Thyroid gland (tissue), 4 donors: Measurements from ENCODE around the gene ATG9B. TPM values are rescaled to one million over a fixed set of nuclear protein-coding genes. Genes with fewer than 3 reads are reported as not detected.
A peak's percentile ranks its signal among the peaks of the same experiment; 100 is the strongest.

ENCODE experiments used
- DNase-seq, 2 donors: peaks; one replicate each; pipeline ENCODE4 v3.0.0-alpha.2; 2019
- H3K27ac ChIP-seq, 3 donors: fragments of 200-600 bp; sonication (generic); 1 replicate in 2 of 3; 2 replicates in 1 of 3; pipeline ENCODE4 v1.5.1; 2016 to 2019; ENCODE audit warnings: mild to moderate bottlenecking in 1 of 3, moderate library complexity in 1 of 3
- H3K27me3 ChIP-seq: fragments of 200-600 bp; sonication (generic); one replicate; pipeline ENCODE4 v1.5.1; 2019
- H3K36me3 ChIP-seq, 2 donors: fragments of 200-600 bp; sonication (generic); one replicate each; pipeline ENCODE4 v1.5.1; 2016 to 2019
- H3K4me1 ChIP-seq, 2 donors: fragments of 200-600 bp; sonication (generic); one replicate each; pipeline ENCODE4 v1.5.1; 2017 to 2019
- H3K4me3 ChIP-seq, 3 donors: fragments of 200-600 bp; sonication (generic); replicated peaks in 1 of 3; 1 replicate in 2 of 3; 2 replicates in 1 of 3; pipeline ENCODE4 v1.5.1; 2016; ENCODE audit warnings: mild to moderate bottlenecking in 1 of 3
- H3K9me3 ChIP-seq: fragments of 200-600 bp; sonication (generic); one replicate; pipeline ENCODE4 v1.5.1; 2017
- POLR2A ChIP-seq, 2 donors: fragments of 450-650 bp; IDR thresholded peaks; one replicate each; pipeline ENCODE4 v1.6.1; 2017; ENCODE audit warnings: antibody characterized with exemption in 2 of 2, mild to moderate bottlenecking in 2 of 2, moderate library complexity in 1 of 2
- WGBS, 2 donors: methylation state at CpG; one replicate each; pipeline ENCODE4 v1.1.5; 2017; 5-methylcytosine and 5-hydroxymethylcytosine counted together
- intact Hi-C: fragments of 100-400 bp; cut with DNase I; formaldehyde crosslinking; loops from one replicate; pipeline ENCODE4 v1.15.1; 2023
- total RNA-seq, 4 donors: library from RNA; depleted of rRNA; stranded (reverse); fragments of >200 nt; gene quantifications; one replicate each; pipeline ENCODE4 v1.2.3, GENCODE V29; 2016
- TF ChIP-seq, protein P1 (sequence below), 6 experiments: fragments of 200-600 bp in 3 of 6; fragments of 450-650 bp in 3 of 6; sonication (generic) in 3 of 6; IDR thresholded peaks; one replicate each; pipeline ENCODE4 v1.5.1; 2016 to 2019; ENCODE audit warnings: antibody characterized with exemption in 6 of 6, mild to moderate bottlenecking in 2 of 6, inconsistent platforms in 1 of 6, moderate library complexity in 1 of 6

ATG9B gene
- total RNA-seq, 4 donors from 2014 or later = 0.27 TPM; not detected in 3

DNA sequence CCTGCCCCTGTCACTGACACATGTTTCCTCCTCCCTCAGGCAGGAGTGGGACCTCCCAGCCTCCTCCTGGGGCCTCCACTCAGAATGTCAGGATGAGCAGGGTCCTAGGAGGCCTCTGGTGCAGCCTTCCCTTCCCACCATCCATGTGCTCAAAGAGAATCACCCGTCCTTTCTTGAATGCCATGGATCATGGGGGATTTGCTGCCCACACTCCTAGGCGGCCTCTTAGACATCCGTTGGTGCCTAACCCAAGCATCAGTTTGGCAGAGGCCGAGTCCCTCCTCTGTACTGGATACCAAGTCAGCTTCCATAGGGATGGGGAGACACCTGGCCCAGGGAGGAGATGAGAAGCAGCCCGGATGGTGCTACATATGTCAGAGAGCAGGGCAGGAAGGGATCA lies 26.5 kb downstream of the ATG9B start:
- Histone ChIP-seq H3K9me3 (no peaks in the 10 kb centered on the region), H3K27me3 (no peaks in the 10 kb centered on the region), H3K4me1 (no peaks in the 10 kb centered on the region), H3K36me3 (no peaks in the 10 kb centered on the region), H3K4me3 (no peak overlapping the region), H3K27ac (no peak overlapping the region)
- intact Hi-C loops = no loop called here
- TF ChIP-seq POLR2A (IDR thresholded peaks at IDR 0.05) = no peak
- TF ChIP-seq, protein P1, sequence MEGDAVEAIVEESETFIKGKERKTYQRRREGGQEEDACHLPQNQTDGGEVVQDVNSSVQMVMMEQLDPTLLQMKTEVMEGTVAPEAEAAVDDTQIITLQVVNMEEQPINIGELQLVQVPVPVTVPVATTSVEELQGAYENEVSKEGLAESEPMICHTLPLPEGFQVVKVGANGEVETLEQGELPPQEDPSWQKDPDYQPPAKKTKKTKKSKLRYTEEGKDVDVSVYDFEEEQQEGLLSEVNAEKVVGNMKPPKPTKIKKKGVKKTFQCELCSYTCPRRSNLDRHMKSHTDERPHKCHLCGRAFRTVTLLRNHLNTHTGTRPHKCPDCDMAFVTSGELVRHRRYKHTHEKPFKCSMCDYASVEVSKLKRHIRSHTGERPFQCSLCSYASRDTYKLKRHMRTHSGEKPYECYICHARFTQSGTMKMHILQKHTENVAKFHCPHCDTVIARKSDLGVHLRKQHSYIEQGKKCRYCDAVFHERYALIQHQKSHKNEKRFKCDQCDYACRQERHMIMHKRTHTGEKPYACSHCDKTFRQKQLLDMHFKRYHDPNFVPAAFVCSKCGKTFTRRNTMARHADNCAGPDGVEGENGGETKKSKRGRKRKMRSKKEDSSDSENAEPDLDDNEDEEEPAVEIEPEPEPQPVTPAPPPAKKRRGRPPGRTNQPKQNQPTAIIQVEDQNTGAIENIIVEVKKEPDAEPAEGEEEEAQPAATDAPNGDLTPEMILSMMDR (IDR thresholded peaks at IDR 0.05) = no peak
- no peak for DNase-seq
- 85 to 89% methylated on average over 5 of the region's 5 CpGs for WGBS, 2 donors

DNA sequence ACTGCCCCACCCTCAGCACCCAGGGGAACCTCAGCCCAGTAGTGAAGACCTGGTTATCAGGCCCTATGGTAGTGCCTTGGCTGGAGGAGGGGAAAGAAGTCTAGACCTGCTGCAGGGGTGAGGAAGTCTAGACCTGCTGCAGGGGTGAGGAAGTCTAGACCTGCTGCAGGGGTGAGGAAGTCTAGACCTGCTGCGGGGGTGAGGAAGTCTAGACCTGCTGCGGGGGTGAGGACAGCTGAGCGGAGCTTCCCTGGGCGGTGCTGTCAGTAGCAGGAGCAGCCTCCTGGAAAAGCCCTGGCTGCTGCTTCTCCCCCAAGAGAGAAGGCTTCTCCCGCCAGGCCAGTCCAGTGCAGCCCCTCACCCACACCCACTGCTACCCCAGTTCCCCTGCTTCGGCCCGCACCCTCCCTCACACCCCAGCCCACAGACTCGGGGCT lies 27.2 kb downstream of the ATG9B start:
- intact Hi-C loops = no loop called here
- 88 to 92% methylated on average over 8 of the region's 8 CpGs for WGBS, 2 donors
- Histone ChIP-seq H3K27me3 (no peaks in the 10 kb centered on the region), H3K27ac (no peak overlapping the region), H3K4me3 (no peak overlapping the region), H3K36me3 (no peaks in the 10 kb centered on the region), H3K9me3 (no peaks in the 10 kb centered on the region), H3K4me1 (no peaks in the 10 kb centered on the region)
- no peak for DNase-seq
- TF ChIP-seq POLR2A (IDR thresholded peaks at IDR 0.05) = no peak
- TF ChIP-seq, protein P1 (IDR thresholded peaks at IDR 0.05) = no peak

DNA sequence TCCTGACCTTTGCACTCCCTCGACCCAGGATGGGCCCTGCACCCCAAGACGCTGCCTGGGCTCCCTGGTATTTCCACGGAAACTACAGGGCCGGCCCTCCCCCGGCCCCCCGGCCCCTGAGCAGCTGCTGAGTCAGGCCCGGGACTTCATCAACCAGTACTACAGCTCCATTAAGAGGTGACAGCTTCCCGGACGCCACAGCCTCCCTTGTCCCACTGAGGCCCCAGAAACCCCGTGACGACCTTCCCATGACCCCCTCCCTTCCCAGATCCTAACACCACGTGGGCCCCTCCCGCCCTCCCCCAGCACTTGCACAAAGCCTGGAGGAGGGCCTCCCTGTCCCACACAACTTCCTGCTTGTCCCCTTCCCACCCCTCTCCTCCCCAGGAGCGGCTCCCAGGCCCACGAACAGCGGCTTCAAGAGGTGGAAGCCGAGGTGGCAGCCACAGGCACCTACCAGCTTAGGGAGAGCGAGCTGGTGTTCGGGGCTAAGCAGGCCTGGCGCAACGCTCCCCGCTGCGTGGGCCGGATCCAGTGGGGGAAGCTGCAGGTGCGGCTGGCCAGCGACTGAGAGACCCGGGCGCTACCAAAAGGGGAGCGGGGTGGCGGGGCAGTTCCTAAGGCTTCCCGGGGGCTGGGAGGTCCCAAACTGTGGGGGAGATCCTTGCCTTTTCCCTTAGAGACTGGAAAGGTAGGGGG lies 27.8 kb downstream of the ATG9B start:
- WGBS, 2 donors = 36 to 51% methylated on average over 18 to 20 of the region's 31 CpGs
- no peak for TF ChIP-seq POLR2A (IDR thresholded peaks at IDR 0.05)
- TF ChIP-seq, protein P1 (IDR thresholded peaks at IDR 0.05) = no peak
- Histone ChIP-seq H3K27me3 (no peaks in the 10 kb centered on the region), H3K4me1 (no peaks in the 10 kb centered on the region), H3K27ac (no peak overlapping the region), H3K36me3 (no peaks in the 10 kb centered on the region), H3K9me3 (no peaks in the 10 kb centered on the region), H3K4me3 (no peak overlapping the region)
- intact Hi-C loops = no loop called here
- no peak for DNase-seq

DNA sequence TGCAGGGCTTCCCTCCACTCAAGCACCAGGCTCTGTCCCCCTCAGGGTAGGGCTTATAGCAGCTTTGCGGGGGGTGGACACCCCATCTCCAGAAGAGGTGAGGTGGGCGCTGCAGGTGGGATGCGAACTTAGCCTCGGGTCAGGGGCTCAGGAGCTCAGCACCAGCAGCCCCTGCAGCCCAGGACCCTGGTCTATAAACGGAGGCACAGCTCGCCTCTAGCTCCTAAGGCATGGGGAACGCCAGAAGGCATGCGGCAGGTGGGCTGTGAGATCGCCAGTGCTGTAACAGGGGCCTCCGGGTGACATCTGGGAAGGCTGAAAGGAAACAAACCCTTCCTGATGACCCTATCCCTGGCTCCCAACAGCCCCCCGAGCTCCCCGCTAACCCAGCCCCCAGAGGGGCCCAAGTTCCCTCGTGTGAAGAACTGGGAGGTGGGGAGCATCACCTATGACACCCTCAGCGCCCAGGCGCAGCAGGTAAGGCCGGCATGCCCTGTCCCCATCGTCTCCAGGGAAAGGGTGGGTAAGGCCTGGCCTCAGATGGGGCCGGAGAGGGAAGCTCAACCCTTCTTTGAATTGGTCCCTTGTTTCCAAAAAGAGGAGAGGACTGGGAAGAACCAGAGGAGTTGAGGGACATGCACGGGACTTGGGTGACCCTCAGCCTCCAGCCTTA lies 29.3 kb downstream of the ATG9B start:
- H3K36me3 ChIP-seq = no peaks in the 10 kb centered on the region
- intact Hi-C loops = no loop called here
- WGBS, 2 donors = 60 to 72% methylated on average over 11 to 18 of the region's 19 CpGs

More for the DNA sequence above, 29.3 kb downstream of the ATG9B start:
- DNase-seq = no peak
- Histone ChIP-seq H3K27ac (no peak overlapping the region), H3K27me3 (no peaks in the 10 kb centered on the region), H3K9me3 (no peaks in the 10 kb centered on the region), H3K4me1 (no peaks in the 10 kb centered on the region), H3K4me3 (peak overlapping the region in 1 of 3 donors; percentile 2)
- TF ChIP-seq POLR2A (IDR thresholded peaks at IDR 0.05) = no peak
- TF ChIP-seq, protein P1 (IDR thresholded peaks at IDR 0.05) = no peak
